HL-60/S4 (cell line): ENCODE results near the gene NAA25.

Experiments
- in situ Hi-C: fragments of 300-500 bp; cut with MboI; formaldehyde crosslinking; loops from 2 replicates; pipeline ENCODE4 v1.14.3; 2022; ENCODE audit warnings: low sequenced_read_pairs

The NAA25 gene

DNA sequence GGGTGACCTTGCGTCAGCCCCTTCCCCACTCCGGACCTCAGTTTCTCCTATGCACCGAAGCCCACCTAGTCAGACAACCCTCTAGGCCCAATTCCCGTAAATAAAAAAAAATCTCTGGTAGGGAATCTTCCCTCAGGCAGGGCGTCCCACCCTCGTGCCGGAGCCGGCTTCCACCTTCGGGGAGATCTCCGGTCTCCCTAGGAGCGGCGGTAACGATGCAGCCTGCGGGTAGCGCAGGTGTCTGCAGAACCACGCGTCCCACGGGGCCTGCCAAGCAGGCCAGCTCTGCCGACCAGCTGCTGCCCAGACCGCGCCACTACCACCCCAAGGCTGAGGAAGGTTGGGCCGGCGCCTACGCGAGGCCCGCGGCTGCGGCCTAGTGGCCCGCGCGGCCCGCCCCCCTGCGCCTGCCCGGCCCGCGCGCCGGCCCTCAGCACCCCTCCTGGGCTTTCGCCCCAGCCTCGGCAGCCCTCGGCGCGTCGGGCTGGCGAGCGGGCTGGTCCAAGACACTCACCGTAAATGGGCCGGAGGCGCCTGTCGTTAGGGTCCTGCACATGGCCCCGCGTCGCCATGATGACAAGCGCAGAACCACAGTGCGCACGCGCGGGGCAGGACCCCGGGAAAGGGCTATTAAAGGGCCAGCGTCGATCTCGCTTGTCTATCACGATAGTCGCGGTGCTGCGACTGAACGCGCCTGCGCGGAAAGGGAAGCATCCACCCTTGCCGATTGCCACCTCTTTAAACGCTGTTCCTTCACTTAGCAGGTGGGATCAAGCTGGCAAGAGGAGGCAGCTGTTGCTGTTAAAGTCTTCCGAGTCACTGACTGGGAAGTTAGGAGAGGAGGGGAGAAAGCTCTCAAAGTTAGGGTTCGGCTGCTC, at the start of gene NAA25:
Gene NAA25, minus strand, starts transcription at position 582 of the 878 bp plus-strand sequence. Its CDS starts 10 bp downstream, at position 572.
- in situ Hi-C loops = no loop called here

DNA sequence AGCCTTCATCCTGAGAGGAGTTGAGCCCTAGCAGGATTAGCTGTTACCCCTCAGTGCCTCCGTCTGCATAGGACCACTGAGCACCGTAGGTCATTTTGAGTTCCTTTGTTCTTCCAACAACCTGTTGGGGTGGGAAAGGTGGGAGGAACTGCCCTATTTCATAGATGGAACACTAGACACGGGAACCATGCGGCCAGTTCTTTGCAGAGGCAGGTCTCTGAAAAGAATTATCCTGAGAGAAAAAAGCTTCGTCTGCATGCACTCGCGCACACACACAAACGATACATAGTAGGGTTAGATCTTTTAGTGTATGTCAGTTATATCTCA, 45.3 kb upstream of the NAA25 start:
- in situ Hi-C loops = no loop called here

DNA sequence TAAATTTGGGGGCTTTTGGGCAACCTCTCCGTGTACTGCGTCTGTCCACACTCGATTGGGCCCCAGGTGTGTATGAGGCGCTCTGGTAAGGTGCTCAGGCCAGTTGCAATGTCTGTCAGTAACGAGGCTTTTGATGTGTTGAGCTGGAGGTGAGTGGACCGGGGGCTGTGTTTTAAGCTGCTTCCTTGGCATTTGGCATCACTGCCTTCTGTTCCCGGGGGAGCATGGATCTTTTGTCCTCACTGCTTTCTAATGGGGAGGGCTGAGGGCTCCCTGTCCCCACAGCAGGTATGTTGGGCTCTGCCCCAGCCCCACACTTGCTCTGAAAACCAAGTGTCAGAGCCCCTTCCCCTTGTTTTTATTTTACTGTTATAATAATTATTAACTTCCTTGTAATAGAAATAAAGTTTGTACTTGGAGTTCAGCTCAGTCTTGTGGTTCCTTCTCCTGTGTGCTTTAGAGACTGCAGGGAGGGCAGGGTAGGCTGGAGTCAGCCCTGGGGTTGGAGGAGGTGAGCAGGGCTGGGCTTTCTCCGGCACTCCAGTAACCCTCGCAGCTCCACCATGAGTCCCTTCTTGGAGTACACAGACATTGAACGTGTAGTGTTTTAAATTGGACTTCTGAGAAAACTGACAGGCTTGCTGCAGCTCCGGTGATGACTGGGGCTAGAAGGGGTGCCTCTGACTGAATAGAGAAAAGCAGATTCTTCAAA, 44.8 kb upstream of the NAA25 start:
- in situ Hi-C loops = no loop called here

DNA sequence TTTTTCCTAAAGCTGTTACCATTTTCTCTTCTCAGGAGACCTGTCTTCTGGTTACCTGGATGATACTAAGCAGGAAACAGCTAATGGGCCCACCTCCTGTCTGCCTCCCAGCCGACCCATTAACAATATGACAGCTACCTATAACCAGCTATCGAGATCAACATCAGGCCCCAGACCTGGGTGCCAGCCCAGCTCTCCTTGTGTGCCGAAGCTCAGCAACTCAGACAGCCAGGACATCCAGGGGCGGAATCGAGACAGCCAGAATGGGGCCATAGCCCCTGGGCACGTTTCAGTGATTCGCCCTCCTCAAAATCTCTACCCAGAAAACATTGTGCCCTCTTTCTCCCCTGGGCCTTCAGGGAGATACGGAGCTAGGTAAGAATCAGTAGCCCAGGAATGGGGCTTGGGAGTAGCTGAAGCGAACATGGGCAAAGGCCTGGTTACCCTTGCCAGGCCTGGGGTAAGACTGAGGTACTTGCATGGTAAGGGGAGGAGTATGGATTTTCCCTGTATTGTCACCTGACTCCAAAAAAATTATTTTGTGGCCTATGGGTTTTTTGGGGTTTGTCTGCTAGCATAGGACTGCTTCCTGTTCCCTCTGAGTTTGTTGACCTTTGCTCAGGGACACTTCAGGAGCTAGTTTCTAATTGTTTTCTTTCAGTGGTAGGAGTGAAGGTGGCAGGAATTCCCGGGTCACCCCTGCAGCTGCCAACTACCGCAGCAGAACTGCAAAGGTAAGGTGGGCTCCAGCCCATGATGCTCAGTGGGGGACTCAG, 43.4 kb upstream of the NAA25 start:
- in situ Hi-C loops = no loop called here

DNA sequence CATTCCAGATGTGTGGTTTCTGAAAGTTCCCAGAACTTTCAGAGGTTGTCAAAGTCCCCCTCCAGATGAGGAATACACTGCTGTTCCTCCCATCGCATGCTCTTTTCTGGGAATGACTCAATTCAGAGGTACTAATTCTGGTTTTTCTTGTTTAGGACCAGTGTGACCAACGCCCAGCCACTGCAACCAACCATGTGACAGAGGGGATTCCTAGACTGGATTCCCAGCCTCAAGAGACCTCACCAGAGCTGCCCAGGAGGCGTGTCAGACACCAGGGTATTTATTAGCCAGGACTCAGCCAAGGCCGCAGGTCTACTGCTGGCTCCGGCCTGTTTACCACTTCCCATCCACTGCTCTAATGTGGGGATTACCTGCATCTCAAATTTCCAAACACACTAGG, 41.0 kb upstream of the NAA25 start:
- in situ Hi-C loops = no loop called here

DNA sequence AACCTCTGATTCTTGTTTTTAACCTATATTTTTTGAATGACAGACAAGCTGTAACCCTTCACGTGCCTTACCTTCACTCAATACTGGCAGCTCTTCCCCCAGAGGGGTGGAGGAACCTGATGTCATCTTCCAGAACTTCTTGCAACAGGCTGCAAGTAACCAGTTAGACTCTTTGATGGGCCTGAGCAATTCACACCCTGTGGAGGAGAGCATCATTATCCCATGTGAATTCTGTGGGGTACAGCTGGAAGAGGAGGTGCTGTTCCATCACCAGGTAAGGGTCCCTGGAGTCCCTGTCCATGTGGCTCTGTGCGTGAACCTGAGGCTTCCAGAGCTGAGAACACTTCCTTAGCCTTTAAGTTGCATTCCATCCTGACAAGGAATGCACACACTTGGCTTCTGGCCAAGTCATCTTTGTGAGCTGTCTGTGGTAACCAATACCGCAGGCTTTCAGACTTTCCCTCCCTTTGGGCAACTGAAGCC, 39.5 kb upstream of the NAA25 start:
- in situ Hi-C loops = no loop called here

DNA sequence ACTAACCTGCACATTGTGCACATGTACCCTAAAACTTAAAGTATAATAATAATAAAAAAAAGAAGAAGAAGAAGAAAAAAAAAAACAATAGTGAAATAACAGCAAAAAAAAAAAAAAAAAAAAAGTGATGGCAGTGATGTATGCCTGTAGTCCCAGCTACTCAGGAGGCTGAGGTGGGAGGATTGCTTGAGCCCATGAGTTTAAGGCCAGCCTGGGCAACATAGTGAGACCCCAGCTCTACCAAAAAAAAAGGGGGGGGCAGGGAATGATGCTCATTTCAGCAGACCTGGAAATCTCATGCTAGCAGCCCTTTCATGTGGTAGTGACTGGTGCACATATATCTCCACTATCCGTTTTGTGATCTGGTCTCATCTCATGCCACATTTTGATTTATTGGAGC, 37.5 kb upstream of the NAA25 start:
- in situ Hi-C loops = no loop called here

DNA sequence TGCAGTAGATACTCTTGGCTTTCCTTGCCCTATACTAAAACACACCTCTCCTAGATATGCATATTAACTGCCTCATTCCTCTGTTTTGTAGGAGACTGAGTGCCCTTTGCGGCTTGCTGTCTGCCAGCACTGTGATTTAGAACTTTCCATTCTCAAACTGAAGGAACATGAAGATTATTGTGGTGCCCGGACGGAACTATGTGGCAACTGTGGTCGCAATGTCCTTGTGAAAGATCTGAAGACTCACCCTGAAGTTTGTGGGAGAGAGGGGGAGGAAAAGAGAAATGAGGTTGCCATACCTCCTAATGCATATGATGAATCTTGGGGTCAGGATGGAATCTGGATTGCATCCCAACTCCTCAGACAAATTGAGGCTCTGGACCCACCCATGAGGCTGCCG, 32.1 kb upstream of the NAA25 start:
- in situ Hi-C loops = no loop called here

DNA sequence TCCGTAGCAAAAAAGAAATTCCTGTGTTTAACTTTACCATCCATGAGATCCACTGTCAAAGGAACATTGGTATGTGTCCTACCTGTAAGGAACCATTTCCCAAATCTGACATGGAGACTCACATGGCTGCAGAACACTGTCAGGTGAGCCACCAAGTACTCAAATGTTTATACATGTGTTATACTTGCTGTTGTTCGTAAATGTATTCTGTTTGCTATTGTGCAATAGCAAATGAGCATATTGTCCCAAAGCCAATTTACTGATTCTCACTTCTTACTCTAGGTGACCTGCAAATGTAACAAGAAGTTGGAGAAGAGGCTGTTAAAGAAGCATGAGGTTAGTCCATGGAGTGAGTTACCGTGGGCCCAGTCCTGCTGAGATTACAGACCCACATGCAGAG, 26.1 kb upstream of the NAA25 start:
- in situ Hi-C loops = no loop called here

DNA sequence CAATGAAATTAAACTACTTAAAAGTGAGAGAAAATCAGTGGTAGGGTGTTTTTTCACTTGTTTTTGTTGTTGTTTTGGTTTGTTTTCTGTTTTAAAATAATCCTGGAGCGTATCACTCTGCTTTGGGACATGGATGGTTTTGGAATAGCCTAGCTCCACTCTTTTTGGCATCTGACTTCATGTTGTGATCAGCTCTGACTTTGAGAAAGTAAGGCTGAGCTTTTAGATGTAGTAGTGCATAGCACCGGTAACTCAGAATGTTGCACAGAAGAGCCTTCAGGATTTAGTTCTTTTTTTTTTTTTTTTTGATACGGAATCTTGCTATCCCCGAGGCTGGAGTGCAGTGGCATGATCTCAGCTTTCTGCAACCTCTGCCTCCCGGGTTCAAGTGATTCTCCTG, 24.8 kb upstream of the NAA25 start:
- in situ Hi-C loops = no loop called here

DNA sequence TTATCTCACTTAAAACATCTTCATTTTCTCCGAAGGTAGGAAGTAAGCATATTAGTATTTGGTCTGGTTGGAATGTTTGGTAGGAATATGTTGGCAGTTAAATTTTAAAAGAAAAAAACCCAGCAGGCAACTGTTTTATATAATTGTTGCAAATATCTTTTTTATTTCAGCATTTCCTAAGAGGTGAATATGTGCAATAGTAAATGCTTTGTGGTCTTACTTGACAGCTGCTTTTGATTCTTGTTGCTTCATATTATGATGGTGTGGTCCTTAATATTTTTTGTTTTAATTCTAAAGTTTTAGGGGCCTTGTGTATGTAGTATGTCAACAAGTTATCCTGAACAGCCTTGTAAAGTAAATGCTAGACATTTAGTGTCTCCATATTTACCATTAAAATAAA, 23.1 kb upstream of the NAA25 start:
- in situ Hi-C loops = no loop called here

DNA sequence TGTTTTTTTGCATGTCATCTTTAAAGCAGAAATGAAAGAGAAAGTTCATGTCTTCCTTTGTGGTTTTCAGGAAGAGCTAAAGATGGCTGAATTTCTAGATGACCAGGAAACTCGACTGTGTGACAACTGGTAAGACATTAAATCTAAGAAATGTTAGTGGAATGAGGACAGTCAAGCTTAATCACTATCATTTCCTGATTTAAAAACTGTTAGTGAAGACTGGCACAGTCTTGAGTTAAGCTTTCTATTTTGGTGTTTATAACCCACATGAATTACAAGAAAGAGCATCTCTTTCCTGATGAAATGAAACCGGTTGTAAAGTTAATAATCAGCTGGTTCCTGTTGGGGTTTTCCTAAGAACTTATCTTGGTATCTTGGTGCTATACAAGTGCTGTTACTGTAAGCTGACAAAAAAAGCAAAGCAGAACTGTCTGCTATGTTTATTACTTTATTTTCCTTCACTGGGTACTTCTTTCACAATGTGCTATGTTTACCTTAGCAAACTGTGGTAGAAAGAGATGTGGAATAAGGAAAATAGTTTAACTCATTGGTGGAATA, 21.9 kb upstream of the NAA25 start:
- in situ Hi-C loops = no loop called here

DNA sequence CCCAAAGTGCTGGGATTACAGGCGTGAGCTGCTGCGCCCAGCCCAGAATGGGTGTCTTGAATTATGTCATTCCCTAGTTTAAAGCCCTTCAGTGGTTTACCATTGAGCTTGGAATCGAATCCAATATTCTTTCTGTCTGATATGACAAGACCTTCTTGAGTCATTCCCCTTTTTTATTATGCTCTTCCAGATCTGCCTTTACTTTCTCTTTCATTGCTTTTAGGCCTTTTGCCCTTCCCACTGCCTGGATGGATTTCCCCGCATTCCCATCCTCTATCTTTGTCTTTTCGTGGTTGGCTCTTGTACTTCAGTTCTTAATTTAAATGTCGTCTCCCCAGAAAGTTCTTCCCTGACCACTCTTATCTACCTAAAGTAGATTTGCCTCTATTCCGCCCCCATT, 18.3 kb upstream of the NAA25 start:
- in situ Hi-C loops = no loop called here

DNA sequence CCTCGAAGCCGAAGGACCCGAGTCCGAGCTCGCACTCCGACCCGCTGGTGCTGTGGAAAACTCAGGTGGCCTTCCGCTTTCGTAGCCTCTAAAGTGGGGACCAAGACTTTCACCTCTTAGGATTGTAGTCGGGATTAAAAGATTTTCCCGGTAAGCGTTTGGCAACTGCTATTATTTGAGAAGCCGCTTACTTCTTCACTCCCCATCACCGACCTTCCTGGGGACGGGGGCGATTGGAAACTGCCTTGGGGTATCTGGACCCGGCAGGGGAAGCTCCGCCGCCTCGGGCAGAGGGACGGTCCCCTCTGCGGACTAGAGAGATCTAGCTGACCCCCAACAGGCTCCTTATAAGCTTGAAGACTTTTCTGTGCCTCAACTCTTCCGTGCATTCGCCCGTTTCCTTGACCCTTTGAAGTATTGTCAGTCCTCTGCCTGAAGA, 17.4 kb upstream of the NAA25 start:
- in situ Hi-C loops = no loop called here

DNA sequence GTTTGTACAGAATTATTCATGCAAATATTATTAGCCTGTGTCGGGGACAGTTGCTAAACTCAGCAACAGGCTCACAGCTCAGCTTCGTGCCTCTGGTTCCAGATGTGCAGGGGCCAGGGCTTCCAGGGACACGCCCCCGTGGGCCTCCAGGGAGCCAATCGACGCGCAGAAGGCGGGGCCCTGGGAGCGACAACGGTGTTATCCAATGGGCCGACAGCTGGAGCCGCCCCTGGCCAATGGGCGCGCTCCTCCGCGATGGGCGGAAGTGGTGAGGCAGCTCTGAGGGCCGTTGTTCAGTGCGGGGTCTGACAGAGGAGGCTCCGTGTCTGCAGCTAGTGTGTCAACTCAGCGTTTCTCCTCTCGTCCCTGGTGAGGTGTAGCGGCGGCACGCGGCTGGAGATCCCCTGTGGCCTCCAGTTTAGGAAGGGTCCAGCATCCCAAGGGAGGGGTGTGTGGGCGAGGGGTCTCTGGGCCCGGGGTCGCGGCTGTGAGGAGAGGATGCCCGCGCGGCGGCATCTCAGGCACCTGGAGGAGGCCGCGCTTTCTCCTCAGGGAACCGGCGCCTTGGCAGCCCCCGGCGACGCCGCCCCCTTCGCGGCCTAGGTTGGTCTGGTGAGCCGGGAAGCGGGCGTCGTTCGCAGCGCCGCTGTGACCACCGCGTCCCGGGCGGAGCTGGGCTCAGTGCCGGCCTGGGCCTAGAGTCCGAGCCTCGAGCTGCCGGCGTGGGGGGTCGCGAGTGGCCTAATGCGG, 16.8 kb upstream of the NAA25 start, which contains the start of gene TRAFD1:
Gene TRAFD1, plus strand, starts transcription at position 311 of the 750 bp plus-strand sequence. CDS start 4,963 bp downstream, outside the sequence.
- in situ Hi-C loops = no loop called here

DNA sequence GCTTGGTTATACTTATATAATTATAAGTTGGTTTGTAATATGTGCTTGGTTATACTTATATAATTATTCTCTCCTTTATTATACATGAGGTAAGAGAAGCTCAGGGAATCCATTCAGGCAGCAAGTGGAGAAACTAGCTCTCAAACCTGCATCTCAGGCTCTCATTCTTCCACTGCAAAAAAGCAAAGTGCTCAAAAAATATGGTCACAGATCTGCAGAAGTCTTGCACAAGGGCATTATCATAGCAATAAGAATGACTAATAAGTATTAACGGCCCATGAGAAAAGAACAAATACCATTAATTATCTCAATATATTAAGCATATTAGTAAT, 16.3 kb upstream of the NAA25 start:
- in situ Hi-C loops = no loop called here

DNA sequence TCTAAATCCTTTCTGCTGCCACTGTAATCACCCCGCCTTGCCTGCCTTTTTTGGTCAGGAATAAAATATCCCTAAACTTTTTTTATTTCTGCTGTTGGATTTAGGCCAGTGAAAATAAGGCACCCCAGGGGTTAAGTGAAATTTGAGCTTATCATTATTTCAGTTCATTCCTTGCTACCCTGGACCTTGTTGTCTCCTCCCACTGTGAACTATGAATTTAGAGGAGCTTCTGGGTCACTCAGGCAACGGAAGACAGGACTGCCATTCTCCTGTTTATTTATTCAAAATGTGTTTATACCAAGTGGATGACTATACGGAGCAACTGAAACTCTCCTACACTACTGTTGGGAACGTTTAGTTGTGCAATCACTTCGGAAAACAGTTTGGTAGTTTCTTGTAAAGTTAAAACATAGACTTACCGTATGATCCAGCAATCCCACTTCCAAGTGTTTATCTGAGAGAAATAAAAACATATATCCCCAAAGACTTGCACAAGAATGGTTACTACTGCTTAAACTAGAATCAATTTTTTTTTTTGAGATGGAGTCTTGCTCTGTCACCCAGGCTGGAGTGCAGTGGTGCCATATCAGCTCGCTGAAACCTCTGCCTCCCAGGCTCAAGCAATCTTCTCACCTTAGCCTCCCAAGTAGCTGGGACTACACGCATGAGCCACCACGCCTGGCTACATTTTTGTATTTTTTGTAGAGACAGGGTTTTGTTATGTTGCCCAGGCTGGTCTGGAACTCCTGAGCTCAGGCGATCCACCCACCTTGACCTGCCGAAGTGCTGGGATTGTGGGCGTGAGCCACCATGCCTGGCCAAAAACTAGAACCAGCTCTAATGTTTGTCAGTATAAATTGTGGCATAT, 14.5 kb upstream of the NAA25 start:
- in situ Hi-C loops = no loop called here

DNA sequence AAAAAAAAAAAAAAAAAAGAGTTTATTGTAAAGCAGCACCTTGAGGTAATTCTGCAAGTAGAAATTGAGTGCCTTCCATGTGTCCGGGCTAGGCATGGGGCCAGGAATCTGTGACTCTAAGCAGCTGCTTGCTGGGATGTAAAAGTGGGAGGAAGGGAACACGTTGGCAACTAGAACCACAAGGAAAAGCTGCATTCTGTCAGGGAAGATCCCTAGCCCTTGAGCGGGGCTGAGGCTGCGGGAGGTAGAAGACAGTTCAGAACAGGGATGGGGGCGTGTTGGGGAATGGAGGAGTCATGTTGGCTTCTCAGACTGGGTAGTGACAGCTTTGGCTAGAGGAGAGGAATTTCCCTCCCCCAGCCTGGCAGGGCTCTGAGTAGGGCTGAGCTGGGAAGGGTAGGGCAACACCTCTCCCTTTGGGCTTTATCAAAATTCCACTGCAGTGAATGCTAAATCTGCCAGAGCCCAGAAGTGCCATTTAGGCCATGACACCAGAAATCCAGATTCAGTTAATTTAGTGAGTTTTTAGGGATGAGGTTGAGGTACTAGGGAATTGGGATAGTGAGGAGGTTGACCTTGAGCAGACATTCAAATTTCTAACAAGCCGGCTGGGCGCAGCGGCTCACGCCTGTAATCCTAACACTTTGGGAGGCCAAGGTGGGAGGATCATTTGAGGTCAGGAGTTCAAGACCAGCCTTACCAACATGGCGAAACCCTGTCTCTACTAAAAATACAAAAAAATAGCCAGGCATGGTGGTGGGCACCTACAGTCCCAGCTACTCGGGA, 13.4 kb upstream of the NAA25 start:
- in situ Hi-C loops = no loop called here

DNA sequence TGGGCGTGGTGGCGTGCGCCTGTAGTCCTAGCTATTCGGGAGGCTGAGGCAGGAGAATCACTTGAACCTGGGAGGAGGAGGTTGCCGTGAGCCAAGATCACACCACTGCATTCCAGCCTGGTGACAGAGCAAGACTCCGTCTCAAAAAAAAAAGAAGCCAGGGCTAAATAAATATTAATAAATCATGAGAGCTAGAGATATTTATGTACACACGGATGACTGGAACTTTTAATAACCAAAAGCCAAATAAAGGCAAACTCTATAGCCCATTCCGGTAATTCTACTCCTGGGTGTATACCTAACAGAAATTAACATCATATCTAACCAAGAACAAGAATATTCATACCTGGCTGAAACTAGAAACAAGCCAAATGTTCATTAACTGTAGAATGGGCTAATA, 9.1 kb upstream of the NAA25 start:
- in situ Hi-C loops = no loop called here
